Measurements from ENCODE around the gene GMPR. TPM values are rescaled to one million over a fixed set of nuclear protein-coding genes. Genes with fewer than 3 reads are reported as not detected.
A peak's percentile ranks its signal among the peaks of the same experiment; 100 is the strongest.

Gene GMPR
- total and polyA plus RNA-seq, 8 donors = 4.5 to 25.9 (median 7.0) TPM

- Histone ChIP-seq H3K4me3 (no peak overlapping the region), H3K27ac (no peak overlapping the region), H3K27me3 (no peaks in the 10 kb centered on the region), H3K9me3 (no peaks in the 10 kb centered on the region), H3K36me3 (no peaks in the 10 kb centered on the region), H3K4me1 (peaks cover 0 to 14% (median 4%) of the 10 kb centered on the region in 3 donors)
- peak; percentile 41 to 79 (median 63) for TF ChIP-seq CTCF (IDR thresholded peaks at IDR 0.05)
- peak in 1 of 6 donors; percentile 16 for DNase-seq
- FAIRE-seq = no peak
- 66 to 75% methylated on average over 7 of the region's 7 CpGs for WGBS, 2 donors
- peak in 2 of 4 donors; percentile 17 to 25 for ATAC-seq
- intact Hi-C loops (cut with DNase I) = no loop called here
Measured at GRCh38 chr6:16316741-16317251, 78.4 kb downstream of the GMPR start.

GRCh38 chr6:16318538-16318937, 80.2 kb downstream of the GMPR start:
- no peaks in the 10 kb centered on the region for H3K36me3 ChIP-seq
- intact Hi-C loops (cut with DNase I) = no loop called here
- ATAC-seq (peak in 1 of 4 donors; percentile 4), FAIRE-seq (no peak), DNase-seq (no peak)
- no peak overlapping the region for H3K4me3 ChIP-seq
- peaks cover 0 to 14% (median 4%) of the 10 kb centered on the region in 3 donors for H3K4me1 ChIP-seq
- WGBS, 2 donors = 78 to 79% methylated on average over 6 of the region's 6 CpGs
- H3K27ac ChIP-seq = peak overlapping the region in 1 of 4 donors; percentile 3
- H3K27me3 ChIP-seq = no peaks in the 10 kb centered on the region
- no peak for TF ChIP-seq CTCF (IDR thresholded peaks at IDR 0.05)
- no peaks in the 10 kb centered on the region for H3K9me3 ChIP-seq

DNA sequence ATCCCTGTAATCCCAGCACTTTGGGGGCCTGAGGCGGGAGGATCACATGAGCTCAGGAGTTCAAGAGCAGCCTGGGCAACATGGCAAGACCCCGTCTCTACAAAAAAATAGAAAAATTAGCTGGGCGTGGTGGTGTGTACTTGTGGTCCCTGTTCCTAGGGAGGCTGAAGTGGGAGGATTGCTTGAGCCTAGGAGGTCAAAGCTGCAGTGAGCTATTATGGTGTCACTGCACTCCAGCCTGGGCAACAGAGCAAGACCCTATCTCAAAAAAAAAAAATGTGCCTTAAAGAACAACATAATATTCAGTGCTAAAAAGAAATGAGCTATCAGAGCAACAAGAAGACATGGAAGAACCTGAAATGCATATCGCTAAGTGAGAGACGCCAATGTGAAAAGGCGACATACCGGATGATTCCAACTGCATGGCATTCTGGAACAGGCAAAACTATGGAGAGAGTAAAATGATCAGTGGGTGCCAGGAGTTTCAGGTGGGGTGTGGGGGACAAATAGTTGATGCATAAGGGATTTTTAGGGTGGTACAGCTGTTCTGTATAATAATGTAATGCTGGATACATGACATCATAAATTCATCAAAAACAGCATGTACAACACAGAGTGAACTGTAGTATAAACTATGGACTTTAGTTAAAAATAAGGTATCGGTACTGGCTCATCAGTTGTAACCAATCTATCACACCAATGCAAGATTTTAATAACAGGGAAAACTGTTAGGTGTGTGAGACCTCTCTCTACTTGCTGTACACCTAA, 80.8 kb downstream of the GMPR start:
- intact Hi-C loops (cut with DNase I) = no loop called here
- H3K9me3 ChIP-seq = no peaks in the 10 kb centered on the region
- no peak for TF ChIP-seq CTCF (IDR thresholded peaks at IDR 0.05)
- 95 to 98% methylated on average over 8 of the region's 8 CpGs for WGBS, 2 donors
- FAIRE-seq (no peak), ATAC-seq (no peak), DNase-seq (no peak)
- peak overlapping the region in 2 of 4 donors; percentile 70 to 86 for H3K27ac ChIP-seq
- no peak overlapping the region for H3K4me3 ChIP-seq
- peaks cover 0 to 14% (median 4%) of the 10 kb centered on the region in 3 donors for H3K4me1 ChIP-seq
- no peaks in the 10 kb centered on the region for H3K27me3 ChIP-seq
- H3K36me3 ChIP-seq = no peaks in the 10 kb centered on the region

DNA sequence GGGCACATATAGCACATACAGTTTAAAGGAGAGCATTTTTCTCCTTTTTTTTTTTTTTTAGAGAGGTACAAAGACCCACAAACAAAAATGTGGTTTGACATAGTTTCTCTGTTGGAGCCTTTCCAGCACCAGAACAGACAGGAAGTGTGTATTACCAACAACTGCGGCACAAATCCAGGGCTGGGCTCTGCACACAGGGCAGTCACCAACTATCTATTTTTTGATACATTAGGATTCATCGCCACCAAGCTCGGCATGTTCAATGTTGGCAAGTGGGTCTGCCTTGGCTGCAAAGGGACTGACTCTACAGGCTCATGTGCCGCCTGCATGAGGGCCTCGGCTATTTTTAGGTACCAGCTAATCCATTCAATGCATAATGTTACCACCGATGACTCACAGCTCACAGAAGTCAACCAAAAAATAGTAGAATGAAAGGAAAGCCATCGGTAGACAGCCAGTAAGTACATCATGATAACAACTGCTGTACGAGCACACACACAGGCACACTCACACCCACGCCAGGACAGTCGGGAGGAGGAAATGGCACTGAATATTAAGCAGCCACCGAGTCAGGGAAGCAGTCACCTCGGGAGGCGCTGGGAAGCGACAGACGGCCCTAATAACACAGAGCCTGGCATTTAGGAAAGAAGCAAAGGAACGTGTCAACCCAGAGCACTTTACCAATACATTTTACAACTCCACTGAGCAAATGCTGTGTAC, 81.6 kb downstream of the GMPR start:
- ATAC-seq (peak; percentile 53 to 76 (median 70)), DNase-seq (peak in 3 of 6 donors; percentile 25 to 42 (median 37)), FAIRE-seq (no peak)
- Histone ChIP-seq H3K4me1 (peaks cover 0 to 14% (median 4%) of the 10 kb centered on the region in 3 donors), H3K27ac (peak overlapping the region in 3 of 4 donors; percentile 58 to 86 (median 70)), H3K36me3 (no peaks in the 10 kb centered on the region), H3K4me3 (no peak overlapping the region), H3K27me3 (no peaks in the 10 kb centered on the region), H3K9me3 (no peaks in the 10 kb centered on the region)
- 51 to 52% methylated on average over 16 of the region's 16 CpGs for WGBS, 2 donors
- intact Hi-C loops (cut with DNase I) = loop anchor here in 1 of 3 donors (10.0 kb wide), 1 partner anchor 765 kb away; no protein-coding TSS in a partner anchor
- no peak for TF ChIP-seq CTCF (IDR thresholded peaks at IDR 0.05)
